GM18870 (cell line): ENCODE data around the gene PITX2.
A peak's percentile ranks its signal among the peaks of the same experiment; 100 is the strongest.

Experiments
- ATAC-seq: cut with Tn5 transposase; IDR thresholded peaks from one replicate; pipeline ENCODE4 v1.9.1; 2021; ENCODE audit warnings: moderate library complexity; ENCODE audit not compliant: unreplicated experiment

The PITX2 gene

DNA sequence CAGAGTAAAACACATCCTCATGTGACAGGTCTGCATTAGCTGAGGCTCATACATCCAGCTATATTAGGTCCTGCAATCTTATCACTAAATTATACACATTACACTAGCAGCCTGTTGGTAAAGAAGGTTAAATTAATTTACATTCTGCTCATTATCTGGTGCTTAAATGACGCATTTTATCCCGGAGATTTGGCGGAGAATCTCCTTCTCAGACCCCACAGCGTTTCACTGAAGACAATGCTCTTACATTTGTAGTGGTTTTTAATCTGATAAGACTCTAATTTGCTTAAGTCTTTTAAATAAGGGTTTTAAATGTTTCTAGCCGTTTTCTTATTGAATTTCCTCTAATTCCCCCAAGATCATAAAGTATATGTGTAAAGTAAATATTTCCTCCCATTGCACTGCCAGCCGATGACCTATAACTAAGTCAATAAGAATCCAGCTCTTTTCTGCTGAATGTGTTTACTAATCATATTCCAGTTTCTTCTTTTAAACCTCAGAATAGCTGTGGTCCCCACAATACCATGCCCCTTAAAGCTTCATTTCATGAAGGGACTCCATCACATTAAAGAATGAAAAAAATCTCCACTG lies 2.1 kb upstream of the PITX2 start:
- ATAC-seq: no peak

DNA sequence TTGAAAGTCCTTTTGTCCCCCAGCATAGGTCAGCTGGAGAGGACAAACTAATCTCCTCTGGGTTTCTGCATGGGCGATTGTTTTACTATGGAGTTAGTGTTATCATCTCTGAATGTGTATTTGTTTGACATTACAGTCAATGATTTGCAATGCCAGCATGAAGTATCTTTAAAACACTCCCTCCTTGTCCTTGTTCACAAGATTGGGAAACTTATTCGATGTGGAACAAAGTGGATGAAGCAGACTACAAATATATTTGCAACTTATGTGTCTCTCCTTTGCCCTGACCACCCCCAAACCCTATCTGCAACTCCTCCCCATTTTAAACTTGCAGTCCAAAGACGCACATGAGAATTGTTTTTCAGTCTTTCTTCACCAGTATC lies 1.5 kb upstream of the PITX2 start:
- ATAC-seq: no peak

DNA sequence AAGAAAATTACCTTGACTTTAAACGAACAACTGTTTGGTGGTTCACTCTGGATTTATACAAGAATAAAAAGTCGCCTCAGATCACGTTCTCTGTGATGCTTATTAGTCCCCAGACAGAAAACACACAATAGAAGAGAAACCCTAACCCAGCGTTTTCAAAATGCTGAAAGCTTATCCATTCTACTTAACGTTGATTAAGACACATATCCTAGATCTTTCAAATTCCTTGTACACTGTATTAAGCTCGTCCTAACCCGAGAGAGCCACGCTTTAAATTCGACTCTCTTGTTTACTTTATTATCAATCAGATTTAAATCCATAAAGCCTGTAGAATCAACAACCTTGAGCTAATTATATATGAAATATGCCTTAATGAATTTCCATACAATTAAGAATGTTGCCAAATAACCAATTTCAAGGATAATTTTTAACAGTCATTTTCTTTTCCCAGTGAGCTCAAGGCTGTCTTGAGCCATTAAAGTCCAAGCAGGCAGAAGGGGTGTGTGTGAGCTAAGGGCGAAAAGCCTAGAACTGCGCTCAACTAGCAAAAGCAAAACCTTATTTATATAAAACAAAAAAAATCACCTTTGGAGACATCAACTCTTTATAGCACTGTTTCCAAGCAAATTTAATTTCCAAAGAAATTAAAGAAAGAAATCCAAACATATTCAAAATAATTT lies 981 bp upstream of the PITX2 start:
- no peak for ATAC-seq

DNA sequence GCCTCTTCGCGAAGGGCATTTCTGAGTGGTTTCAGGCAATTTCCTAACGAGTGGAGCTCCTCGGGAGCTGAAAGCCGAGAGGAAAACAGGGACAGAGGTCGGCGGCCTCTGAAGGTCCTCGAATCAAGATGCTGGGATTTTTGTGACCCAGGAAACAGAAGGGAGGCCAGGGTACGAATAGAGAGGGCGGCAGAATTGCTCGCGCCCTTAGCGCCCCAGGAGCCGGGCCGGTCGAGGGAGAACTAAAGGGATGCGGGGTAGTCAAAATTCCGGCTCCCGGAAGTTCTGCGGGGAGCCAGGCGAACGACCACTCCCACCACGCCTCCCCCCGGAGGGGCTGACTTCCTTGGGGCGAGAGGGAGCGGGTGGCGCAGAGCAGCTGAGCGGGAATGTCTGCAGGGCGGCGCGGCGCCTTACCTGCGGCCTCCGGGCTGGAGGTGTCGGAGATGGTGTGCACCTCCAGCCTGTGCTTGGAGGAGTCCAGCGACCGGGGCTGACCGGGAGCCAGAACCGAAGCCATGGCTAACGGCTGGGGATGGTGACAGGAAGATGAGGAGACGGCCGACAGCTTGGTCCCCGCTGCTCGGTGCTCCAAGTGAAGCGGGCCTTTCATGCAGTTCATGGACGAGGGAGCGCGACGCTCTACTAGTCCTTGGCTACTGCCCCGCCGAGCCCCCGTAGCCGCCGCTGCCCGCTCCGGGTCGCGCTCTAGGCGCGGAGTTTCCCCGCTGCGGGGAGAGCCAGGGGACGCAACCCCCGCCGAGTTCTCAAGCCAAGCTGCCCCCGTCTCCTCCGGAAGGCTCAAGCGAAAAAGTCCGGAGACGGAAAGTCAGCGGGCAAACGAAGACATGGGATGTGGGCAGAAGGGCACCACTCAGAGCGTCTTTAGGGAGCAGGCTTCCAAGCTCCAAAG lies 782 bp downstream of the PITX2 start:
- no peak for ATAC-seq

DNA sequence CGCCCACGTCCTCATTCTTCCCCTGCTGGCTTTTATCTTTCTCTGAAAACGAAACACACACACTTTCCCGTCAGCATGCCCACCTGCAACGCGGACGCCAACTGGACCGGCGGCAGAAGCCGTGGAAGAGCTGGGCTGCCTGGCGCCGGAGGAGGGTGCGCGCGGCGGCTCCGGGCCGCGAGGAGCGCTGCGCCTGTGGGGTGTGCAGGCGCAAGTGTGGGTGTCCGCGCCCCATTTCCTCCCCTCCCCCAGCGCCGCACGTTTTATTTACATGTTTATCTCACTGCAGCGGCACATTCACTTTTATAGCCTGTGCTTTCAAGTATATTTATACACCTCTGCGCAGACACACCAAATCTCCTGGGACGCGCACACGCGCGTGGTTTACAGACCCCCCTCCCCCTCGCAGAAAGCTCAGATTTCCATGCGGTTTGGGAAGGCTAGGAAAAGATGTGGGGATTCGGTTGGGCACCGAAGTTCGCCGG lies 1.5 kb downstream of the PITX2 start:
- peak; percentile 7 for ATAC-seq

DNA sequence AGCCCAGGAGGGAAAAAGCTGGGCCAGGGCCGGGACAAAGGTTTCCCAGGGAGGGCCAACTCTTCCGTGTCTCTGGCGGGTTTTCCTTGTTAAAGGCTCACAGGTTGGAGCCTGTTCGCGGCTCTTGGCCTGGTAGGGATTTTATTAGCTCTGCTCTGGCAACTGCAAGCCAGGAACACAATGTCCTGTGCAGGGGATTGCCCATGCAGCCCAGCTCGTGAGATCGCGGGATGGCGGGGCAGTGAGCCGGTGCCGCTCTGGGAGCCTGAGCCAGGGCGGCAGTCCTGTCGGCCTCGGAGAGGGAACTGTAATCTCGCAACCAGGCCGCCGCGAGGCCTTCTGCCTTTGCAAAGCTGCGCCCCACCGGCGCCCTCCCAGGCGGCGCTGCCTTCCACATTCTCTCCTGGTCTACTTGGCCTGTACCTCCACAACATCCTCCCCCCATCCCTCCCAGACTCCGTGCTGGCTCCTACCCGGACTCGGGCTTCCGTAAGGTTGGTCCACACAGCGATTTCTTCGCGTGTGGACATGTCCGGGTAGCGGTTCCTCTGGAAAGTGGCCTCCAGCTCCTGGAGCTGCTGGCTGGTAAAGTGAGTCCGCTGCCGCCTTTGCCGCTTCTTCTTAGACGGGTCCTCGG lies 2.1 kb downstream of the PITX2 start:
- ATAC-seq: peak; percentile 42

DNA sequence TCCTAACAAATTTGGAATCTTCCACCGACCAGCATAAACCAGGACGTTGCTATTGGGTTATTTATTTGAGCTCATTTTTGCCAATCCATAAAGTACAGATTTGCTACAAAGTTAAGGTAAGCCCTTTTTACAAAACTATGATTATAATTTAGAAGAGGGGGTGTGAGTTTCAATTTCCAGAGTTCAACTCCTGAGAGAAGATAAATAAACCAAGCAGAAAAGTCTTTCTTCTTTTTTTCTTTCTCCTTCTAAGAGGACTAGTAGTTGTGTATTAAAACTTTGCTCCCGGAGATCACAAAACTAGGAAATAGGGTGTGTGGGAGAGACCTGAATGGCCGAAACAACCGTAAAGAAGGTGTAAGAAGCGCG lies 2.6 kb downstream of the PITX2 start:
- no peak for ATAC-seq

DNA sequence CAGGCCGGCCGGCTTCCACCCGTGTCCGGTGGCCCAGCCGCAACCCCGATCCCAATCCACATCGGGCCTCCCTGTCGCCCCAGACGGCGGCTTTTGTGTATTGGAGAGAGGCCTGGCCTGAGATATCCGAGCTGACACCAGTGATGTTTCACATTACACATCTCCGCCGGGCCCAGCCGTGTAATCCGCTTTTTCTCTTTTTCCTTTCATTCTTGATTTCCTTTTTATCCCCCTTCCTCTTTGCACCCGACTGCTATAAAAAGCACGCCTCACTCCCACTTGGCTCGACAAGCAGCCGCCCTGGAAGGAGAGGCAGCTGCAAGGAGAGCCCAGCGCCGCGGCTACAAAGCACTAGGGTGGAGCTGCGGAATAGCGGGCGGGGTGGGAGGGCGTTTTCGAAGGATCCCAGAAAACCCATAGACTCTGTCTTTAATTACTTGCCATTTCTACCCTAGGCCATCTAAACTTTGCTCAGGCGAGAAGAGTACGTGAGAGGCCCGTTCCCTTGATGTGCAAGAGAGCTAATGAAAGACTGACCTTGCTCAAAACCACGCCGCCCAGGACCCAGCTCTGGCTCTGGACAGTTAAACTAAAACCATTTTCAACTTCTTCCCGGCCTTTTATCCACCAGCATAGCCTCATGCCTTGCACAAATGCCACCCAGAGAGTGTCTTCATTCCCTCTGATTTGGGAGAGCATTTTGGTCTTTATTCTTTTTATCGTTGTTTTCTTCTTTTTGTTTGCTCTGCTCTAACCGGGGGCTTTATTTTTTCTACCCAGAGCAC lies 3.2 kb downstream of the PITX2 start:
- ATAC-seq: no peak

DNA sequence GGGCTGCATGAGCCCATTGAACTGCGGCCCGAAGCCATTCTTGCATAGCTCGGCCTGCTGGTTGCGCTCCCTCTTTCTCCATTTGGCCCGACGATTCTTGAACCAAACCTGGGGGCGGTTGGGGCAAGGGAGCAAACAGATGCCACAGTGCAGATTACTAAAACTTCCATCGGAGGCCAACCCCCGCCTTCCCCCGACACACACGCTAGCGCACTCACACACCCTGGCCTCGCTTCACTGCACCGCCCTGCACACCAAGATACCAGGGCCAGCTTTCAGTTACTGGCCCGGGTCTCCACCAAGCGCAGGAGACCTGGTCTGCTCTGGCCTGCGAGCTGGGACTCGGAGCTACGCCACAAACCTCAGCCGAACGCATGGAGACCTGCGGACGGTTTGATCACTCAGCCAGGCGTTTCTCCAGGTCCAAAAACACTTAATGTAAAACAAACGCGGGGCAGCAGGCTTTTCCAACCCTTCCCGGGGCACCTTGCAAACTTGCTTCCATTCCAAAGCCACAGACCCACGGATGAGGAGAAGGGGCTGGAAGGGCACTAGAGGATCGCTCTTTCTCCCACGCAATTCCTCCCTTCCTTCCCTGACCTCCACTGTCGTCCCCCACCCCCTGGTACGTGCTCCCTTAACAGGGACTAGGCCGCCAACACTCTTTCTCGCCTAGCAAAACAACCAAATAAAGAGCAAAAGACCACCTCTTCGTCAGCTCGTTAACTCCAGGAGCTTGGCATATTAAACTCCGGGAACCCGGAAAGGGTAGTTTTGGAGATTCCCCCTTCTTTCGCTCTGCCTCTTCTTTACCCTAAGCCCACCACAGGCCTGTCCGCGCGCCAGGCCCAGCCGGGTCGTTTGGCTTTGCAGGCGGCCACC lies 4.1 kb downstream of the PITX2 start:
- no peak for ATAC-seq

DNA sequence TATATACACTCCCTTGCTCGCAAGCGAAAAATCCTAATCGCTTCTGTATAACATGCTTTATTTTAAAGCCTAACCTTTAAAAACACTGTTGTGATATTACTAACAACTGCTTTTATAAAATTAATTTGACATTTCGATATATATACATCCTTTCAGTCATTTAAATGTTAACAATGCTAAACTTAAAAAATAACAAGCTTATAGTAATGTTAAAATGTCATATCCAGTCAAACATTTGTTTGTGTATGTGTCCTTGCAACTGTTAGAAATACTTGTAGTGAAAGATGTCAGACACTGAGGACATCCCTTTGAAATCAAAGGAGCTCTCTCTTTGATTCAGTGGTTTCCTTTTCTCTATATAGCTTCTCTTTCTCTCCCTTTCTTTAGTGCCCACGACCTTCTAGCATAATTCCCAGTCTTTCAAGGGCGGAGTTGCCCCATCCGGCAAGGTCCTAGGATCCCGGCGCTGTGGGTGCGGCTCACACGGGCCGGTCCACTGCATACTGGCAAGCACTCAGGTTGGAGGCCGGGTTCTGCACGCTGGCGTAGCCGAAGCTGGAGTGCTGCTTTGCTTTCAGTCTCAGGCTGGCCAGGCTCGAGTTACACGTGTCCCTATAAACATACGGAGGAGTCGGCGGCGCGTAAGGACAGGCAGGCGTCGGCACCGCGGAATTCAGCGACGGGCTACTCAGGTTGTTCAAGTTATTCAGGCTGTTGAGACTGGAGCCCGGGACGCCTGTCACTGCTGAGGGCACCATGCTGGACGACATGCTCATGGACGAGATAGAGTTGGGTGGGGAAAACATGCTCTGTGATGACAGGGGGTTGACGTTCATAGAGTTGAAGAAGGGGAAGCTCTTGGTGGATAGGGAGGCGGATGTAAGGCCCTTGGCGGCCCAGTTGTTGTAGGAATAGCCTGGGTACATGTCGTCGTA lies 5.0 kb downstream of the PITX2 start:
- no peak for ATAC-seq

DNA sequence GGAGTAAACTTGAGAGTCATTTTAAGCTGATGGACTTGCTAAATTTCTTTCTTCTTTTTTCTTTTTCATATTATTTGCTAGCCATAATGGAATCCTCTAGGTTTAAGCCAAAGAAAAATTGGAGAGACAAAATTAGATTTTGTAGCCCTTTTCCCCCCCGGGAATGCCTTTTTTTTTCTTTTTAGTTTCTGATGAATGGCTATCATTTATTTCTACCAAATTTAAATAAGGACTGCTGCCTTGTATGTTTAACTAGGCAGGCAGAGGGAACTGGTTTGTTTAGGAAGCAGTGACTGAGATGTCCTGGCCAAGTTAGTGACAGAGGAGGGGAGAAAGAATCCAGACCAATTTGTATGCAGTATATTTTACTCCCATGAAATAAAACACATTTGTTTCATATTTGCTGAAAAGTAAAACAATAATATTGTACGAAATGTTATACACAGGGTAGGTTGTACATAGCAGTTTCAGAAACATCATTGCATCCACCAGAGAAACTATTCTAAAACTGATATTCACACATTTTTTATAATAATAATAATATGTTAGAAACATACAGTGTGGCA lies 5.7 kb downstream of the PITX2 start:
- no peak for ATAC-seq

DNA sequence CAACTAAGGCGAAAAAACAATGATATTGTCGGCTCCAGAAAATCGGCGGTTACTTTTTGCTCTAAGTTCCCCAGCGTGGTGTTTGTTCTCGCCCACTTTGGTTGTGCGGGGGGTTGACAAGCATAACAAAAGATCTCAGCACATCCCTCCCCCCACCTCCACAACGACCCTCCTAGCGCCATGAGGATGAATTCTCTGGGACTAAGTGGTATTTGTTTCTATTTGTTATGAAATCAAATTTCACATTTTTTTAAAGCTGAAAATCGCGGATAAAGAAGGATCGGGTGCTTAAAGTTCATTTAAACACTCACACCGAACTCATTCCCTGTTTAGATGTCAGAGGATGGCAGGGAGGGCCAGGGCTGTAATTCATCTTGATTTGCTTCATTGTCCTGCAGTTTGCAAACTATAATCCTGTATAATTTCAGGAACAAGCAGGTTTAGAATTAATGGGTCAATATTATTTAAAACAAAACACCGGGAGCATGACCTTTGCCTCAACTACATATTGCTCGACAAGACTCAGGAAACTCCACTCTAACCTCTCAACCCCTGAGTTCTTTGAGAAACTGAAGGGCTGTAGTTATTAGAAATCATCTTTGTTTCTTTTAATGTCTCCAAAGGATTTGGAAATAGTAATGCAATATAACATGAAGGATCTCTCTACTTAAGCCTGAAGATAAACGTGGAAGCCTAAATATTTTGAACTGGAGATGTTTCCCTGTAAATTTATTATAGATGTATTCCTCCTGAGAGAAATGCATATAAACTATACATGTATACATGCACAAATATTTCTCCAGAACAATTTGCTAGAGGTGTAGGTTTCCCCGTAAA lies 6.4 kb downstream of the PITX2 start:
- ATAC-seq: no peak

DNA sequence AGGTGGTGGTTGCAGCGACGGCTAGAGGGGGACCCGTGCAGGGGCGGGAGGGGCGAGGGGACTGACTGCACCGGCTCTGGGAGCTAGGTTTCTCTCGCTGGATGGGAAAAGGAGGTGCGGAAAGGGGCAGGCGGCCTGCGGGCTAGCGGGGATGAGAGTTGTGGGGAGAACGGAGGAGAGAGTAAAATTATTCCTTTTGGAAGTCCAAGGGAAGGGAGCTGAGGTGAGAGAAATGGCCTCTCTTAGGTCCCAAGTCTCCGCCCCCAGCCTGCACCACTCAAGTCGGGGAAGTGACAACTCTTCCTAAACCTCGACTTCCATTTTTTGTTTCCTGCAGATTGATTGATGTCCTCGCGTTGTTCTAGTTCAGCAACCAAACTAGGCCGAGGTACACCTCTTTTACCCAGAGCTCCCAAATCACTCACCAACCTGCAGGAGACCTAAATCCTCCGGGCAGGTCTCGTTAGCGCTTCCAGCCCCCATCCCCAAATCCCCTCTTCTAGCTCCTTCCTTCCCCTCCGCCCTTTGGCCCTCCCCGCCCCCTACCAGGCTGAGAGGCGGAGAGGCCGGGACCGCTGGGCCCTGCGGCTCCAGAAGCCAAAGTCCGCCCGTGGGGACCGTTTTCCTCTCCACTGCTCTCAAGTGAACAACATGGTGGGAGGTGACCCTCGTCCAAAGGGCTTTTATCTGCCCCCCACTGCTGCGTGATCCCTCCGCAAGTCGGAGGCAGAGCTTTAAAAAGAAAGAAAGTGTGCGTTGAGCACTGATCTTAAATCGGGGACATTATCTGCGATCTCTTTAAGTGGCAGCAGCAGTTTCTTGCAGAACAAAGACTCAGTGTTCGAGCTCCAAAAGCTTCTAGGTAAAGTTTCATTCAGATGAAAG lies 7.3 kb downstream of the PITX2 start:
- ATAC-seq: no peak

DNA sequence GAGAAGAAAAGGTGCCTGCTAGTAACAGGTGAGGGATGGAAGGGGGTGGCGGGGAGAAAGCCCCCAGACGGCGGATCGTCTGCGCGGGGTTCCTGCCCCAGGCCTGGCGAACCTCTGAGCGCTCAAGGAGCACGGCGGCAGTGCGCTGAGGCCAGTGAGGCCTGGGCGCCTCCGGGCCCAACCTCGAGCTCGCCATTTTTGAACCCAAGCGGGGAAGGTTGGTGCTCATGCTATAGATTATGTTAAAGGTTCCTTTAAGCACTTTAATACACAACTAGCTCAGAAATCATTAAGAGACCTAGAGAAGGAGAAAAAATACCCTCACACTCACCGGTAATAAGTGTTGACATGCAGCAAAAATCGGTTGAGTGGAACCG lies 7.9 kb downstream of the PITX2 start:
- ATAC-seq: no peak

DNA sequence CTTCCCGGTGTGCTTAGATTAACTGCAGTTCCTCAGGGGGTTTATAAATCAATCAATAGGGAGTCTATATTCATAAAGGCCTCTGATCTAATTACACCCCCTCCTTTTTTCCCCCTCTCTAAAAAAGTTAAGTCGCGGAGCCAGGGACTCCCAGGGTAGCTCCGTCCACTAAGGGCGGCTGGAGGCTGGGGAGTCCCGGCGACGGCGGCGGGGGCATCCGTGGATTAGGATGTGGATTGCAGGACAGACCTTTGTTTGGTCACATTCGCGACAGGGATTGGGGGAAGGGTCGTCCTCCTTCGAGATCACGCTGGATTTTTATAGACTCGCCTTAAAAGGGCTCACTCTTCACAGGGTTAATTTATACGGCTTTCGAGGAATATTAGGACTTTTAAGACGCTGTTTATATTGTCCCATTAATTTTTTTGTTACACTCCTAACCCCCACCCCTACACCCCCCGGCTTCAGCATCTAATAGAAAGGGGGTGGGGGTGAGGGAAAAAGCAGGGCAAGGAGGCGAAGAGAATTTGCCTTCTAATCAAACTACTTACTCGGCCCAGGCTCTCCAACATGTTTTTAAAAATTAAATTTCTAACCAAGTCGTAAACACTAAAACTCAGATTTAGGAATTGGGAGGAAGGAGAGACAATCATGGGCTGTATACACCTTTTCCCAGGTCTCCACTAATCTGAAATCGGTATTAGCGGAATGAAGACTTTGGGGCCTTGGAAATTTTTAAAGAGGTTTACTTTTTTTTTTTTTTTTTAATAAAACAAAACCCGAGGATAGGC lies 8.5 kb downstream of the PITX2 start:
- no peak for ATAC-seq

DNA sequence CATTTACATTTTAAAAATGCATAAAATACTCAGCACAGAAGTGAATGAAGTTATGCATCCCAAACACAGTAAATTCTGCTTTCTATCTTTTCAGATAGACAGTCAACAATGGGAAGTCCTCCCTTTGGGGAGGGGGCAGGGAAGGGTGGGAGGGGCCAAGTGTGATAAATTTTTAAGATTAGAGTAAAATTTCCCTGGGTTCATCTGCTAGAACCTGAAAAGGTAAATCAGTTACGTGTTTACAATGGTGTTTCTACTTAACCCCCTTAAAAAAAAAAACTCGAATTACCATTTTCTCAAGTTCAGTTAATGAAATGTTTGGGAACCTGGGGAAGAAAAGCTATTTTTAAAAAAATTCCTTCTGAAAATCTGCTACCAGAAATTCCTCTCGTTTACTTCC lies 9.1 kb downstream of the PITX2 start:
- ATAC-seq: no peak
